DND-41 (cell line): ENCODE data around the gene REV3L.

Experiments used
- CTCF ChIP-seq: IDR thresholded peaks from 2 replicates; pipeline ENCODE4 v1.5.1; 2012; ENCODE audit warnings: borderline replicate concordance, low read length, moderate library complexity, mild to moderate bottlenecking; ENCODE audit not compliant: poor library complexity, severe bottlenecking; ENCODE audit errors: extremely low read depth
- EZH2 ChIP-seq: IDR thresholded peaks from 3 replicates; pipeline ENCODE4 v1.6.1; 2012; ENCODE audit warnings: borderline replicate concordance, low read depth, mild to moderate bottlenecking, moderate library complexity, low read length, inconsistent platforms; ENCODE audit not compliant: severe bottlenecking

GRCh38 chr6:111474771-111475170 is 8.2 kb downstream of the REV3L start:
- TF ChIP-seq CTCF (no peak), EZH2 (no peak)
